Effector memory CD8-positive, alpha-beta T cell (primary cell): Measurements from ENCODE around the gene ZCCHC17.
"Not testable (repeated sequence)": the region's sequence is repeated elsewhere in the genome, so short reads cannot be mapped to it uniquely, and the experiment has no call there.

ENCODE experiments used
- ATAC-seq: fragments of 150-1000 bp; cut with Tn5 transposase; replicated peaks from 2 replicates; pipeline ENCODE4 v1.10.0; 2021; ENCODE audit warnings: mild to moderate bottlenecking, moderate library complexity
- DNase-seq, 3 experiments: peaks; one replicate each; pipeline ENCODE4 v3.0.0; 2021
- H3K27ac Mint-ChIP-seq, 2 donors: one replicate each; pipeline ENCODE4 v1.8.0; 2022; ENCODE audit warnings: mild to moderate bottlenecking in 2 of 2, mixed read lengths in 2 of 2, moderate library complexity in 2 of 2
- H3K27me3 Mint-ChIP-seq, 2 donors: one replicate each; pipeline ENCODE4 v1.8.0; 2022; ENCODE audit warnings: mixed read lengths in 2 of 2
- H3K36me3 Mint-ChIP-seq: one replicate; pipeline ENCODE4 v1.8.0; 2022; ENCODE audit warnings: mild to moderate bottlenecking, moderate library complexity, mixed read lengths; ENCODE audit not compliant: insufficient read depth
- H3K4me1 Mint-ChIP-seq, 2 donors: one replicate each; pipeline ENCODE4 v1.8.0; 2022; ENCODE audit warnings: low read depth in 2 of 2, mixed read lengths in 2 of 2
- H3K4me3 Mint-ChIP-seq, 2 donors: one replicate each; pipeline ENCODE4 v1.8.0; 2022; ENCODE audit warnings: mild to moderate bottlenecking in 2 of 2, mixed read lengths in 2 of 2, moderate library complexity in 2 of 2
- H3K9me3 Mint-ChIP-seq, 2 donors: one replicate each; pipeline ENCODE4 v1.8.0; 2022; ENCODE audit warnings: mixed read lengths in 2 of 2

ZCCHC17 gene

GRCh38 chr1:31282426-31282825 is 14.4 kb upstream of the ZCCHC17 start:
- ATAC-seq, H3K4me3 Mint-ChIP-seq, DNase-seq, H3K9me3 Mint-ChIP-seq, H3K27me3 Mint-ChIP-seq, H3K4me1 Mint-ChIP-seq: not testable (repeated sequence)
- H3K36me3 Mint-ChIP-seq = peaks cover 65% of the 10 kb centered on the region
- peak overlapping the region in 1 of 2 donors; percentile 60 for H3K27ac Mint-ChIP-seq

GRCh38 chr1:31287791-31288190 is 9.0 kb upstream of the ZCCHC17 start:
- not testable (repeated sequence) for ATAC-seq, H3K27ac Mint-ChIP-seq, H3K9me3 Mint-ChIP-seq, H3K4me1 Mint-ChIP-seq, DNase-seq, H3K4me3 Mint-ChIP-seq, H3K27me3 Mint-ChIP-seq
- H3K36me3 Mint-ChIP-seq = peaks cover 72% of the 10 kb centered on the region

GRCh38 chr1:31289021-31289420 is 7.8 kb upstream of the ZCCHC17 start:
- peaks cover 7 to 10% of the 10 kb centered on the region in 2 donors for H3K4me1 Mint-ChIP-seq
- no peak overlapping the region for H3K4me3 Mint-ChIP-seq
- DNase-seq = no peak
- no peaks in the 10 kb centered on the region for H3K27me3 Mint-ChIP-seq
- no peaks in the 10 kb centered on the region for H3K9me3 Mint-ChIP-seq
- H3K27ac Mint-ChIP-seq = no peak overlapping the region
- no peak for ATAC-seq
- peaks cover 82% of the 10 kb centered on the region for H3K36me3 Mint-ChIP-seq

GRCh38 chr1:31295874-31296485 is 852 bp upstream of the ZCCHC17 start:
- DNase-seq = no peak
- Mint-ChIP-seq H3K4me1 (peaks cover 20 to 22% of the 10 kb centered on the region in 2 donors), H3K36me3 (peaks cover 40% of the 10 kb centered on the region), H3K27me3 (no peaks in the 10 kb centered on the region), H3K4me3 (no peak overlapping the region), H3K9me3 (no peaks in the 10 kb centered on the region), H3K27ac (no peak overlapping the region)
- no peak for ATAC-seq

- Mint-ChIP-seq H3K4me3 (no peak overlapping the region), H3K4me1 (peaks cover 22 to 25% of the 10 kb centered on the region in 2 donors), H3K27ac (no peak overlapping the region), H3K36me3 (peaks cover 24% of the 10 kb centered on the region), H3K9me3 (no peaks in the 10 kb centered on the region), H3K27me3 (no peaks in the 10 kb centered on the region)
- no peak for ATAC-seq
- no peak for DNase-seq
These were observed 730 bp downstream of the ZCCHC17 start for GRCh38 chr1:31297277-31298247.

- no peak for ATAC-seq
- H3K4me3 Mint-ChIP-seq = peak overlapping the region in 1 of 2 donors; percentile 60
- no peaks in the 10 kb centered on the region for H3K27me3 Mint-ChIP-seq
- peaks cover 20 to 28% of the 10 kb centered on the region in 2 donors for H3K4me1 Mint-ChIP-seq
- peaks cover 8% of the 10 kb centered on the region for H3K36me3 Mint-ChIP-seq
- peak overlapping the region in 1 of 2 donors; percentile 91 for H3K27ac Mint-ChIP-seq
- DNase-seq = no peak
- no peaks in the 10 kb centered on the region for H3K9me3 Mint-ChIP-seq
These were observed 2.5 kb downstream of the ZCCHC17 start for GRCh38 chr1:31299365-31299764.

GRCh38 chr1:31300193-31300592 is 3.4 kb downstream of the ZCCHC17 start:
- DNase-seq = peak; percentile 5 to 17 (median 14)
- Mint-ChIP-seq H3K27ac (peak overlapping the region; percentile 42 to 91), H3K36me3 (peaks cover 4% of the 10 kb centered on the region), H3K4me3 (peak overlapping the region; percentile 13 to 60), H3K9me3 (no peaks in the 10 kb centered on the region), H3K4me1 (peaks cover 20 to 30% of the 10 kb centered on the region in 2 donors), H3K27me3 (no peaks in the 10 kb centered on the region)
- ATAC-seq = no peak

GRCh38 chr1:31302709-31303441 is 6.0 kb downstream of the ZCCHC17 start:
- Mint-ChIP-seq H3K36me3 (peaks cover 6% of the 10 kb centered on the region), H3K4me3 (no peak overlapping the region), H3K27me3 (no peaks in the 10 kb centered on the region), H3K27ac (peak overlapping the region in 1 of 2 donors; percentile 52), H3K4me1 (peaks cover 22 to 33% of the 10 kb centered on the region in 2 donors), H3K9me3 (no peaks in the 10 kb centered on the region)
- DNase-seq (no peak), ATAC-seq (no peak)

GRCh38 chr1:31306278-31306677 is 9.4 kb downstream of the ZCCHC17 start:
- Mint-ChIP-seq H3K36me3 (peaks cover 17% of the 10 kb centered on the region), H3K27me3 (no peaks in the 10 kb centered on the region), H3K27ac (no peak overlapping the region), H3K4me3 (no peak overlapping the region), H3K4me1 (peaks cover 12 to 23% of the 10 kb centered on the region in 2 donors), H3K9me3 (no peaks in the 10 kb centered on the region)
- ATAC-seq (no peak), DNase-seq (no peak)

GRCh38 chr1:31308036-31308435 is 11.2 kb downstream of the ZCCHC17 start:
- peak overlapping the region in 1 of 2 donors; percentile 30 for H3K27ac Mint-ChIP-seq
- peaks cover 8 to 19% of the 10 kb centered on the region in 2 donors for H3K4me1 Mint-ChIP-seq
- no peaks in the 10 kb centered on the region for H3K27me3 Mint-ChIP-seq
- H3K9me3 Mint-ChIP-seq = no peaks in the 10 kb centered on the region
- ATAC-seq = no peak
- no peak overlapping the region for H3K4me3 Mint-ChIP-seq
- no peak for DNase-seq
- H3K36me3 Mint-ChIP-seq = peaks cover 21% of the 10 kb centered on the region

- peaks cover 8 to 9% of the 10 kb centered on the region in 2 donors for H3K4me1 Mint-ChIP-seq
- H3K36me3 Mint-ChIP-seq = peaks cover 27% of the 10 kb centered on the region
- DNase-seq = no peak
- no peak for ATAC-seq
- H3K27ac Mint-ChIP-seq = peak overlapping the region in 1 of 2 donors; percentile 60
- no peaks in the 10 kb centered on the region for H3K27me3 Mint-ChIP-seq
- H3K9me3 Mint-ChIP-seq = no peaks in the 10 kb centered on the region
- H3K4me3 Mint-ChIP-seq = no peak overlapping the region
These were observed 13.4 kb downstream of the ZCCHC17 start for GRCh38 chr1:31310198-31310597.

GRCh38 chr1:31315902-31316301 is 19.1 kb downstream of the ZCCHC17 start:
- no peak overlapping the region for H3K27ac Mint-ChIP-seq
- DNase-seq = no peak
- no peak for ATAC-seq
- no peaks in the 10 kb centered on the region for H3K9me3 Mint-ChIP-seq
- no peaks in the 10 kb centered on the region for H3K4me1 Mint-ChIP-seq
- H3K36me3 Mint-ChIP-seq = peaks cover 41% of the 10 kb centered on the region
- H3K27me3 Mint-ChIP-seq = no peaks in the 10 kb centered on the region
- no peak overlapping the region for H3K4me3 Mint-ChIP-seq

GRCh38 chr1:31318146-31318545 is 21.3 kb downstream of the ZCCHC17 start:
- no peak overlapping the region for H3K27ac Mint-ChIP-seq
- no peak for ATAC-seq
- H3K4me1 Mint-ChIP-seq = no peaks in the 10 kb centered on the region
- no peaks in the 10 kb centered on the region for H3K9me3 Mint-ChIP-seq
- no peak overlapping the region for H3K4me3 Mint-ChIP-seq
- no peak for DNase-seq
- no peaks in the 10 kb centered on the region for H3K27me3 Mint-ChIP-seq
- peaks cover 33% of the 10 kb centered on the region for H3K36me3 Mint-ChIP-seq
